ENCODE measurements around the gene AREL1.
A peak's percentile ranks its signal among the peaks of the same experiment; 100 is the strongest.
"Not testable (repeated sequence)": the region's sequence is repeated elsewhere in the genome, so short reads cannot be mapped to it uniquely, and the experiment has no call there.

AREL1 gene

GRCh38 chr14:74712499-74713394, at the start of gene AREL1, which contains the start of gene FCF1:
Gene AREL1 (minus strand): TSS chr14:74713080. CDS start chr14:74685615, 27,465 bp downstream.
Gene FCF1 (plus strand): TSS chr14:74713144. CDS start chr14:74713198, 54 bp downstream.
- DNase-seq = peak; percentile 64 to 71

DNA sequence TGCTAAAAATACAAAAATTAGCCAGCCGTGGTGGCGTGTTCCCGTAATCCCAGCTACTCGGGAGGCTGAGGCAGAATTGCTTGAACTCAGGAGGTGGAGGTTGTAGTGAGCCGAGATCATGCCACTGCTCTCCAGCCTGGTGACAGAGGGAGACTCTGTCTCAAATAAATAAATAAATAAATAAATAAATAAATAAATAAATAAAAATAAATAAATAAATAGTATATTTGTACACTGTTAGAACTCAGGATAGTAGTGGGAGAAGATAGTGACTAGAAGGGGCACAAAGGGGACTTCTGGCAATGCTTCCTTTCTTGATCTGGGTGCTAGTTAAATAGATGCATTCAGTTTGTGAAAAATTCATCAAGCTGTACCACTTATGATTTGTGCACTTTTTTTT, 45.6 kb upstream of the AREL1 start:
- not testable (repeated sequence) for DNase-seq

- DNase-seq = no peak
These were observed 43.4 kb upstream of the AREL1 start for GRCh38 chr14:74756326-74756725.

DNA sequence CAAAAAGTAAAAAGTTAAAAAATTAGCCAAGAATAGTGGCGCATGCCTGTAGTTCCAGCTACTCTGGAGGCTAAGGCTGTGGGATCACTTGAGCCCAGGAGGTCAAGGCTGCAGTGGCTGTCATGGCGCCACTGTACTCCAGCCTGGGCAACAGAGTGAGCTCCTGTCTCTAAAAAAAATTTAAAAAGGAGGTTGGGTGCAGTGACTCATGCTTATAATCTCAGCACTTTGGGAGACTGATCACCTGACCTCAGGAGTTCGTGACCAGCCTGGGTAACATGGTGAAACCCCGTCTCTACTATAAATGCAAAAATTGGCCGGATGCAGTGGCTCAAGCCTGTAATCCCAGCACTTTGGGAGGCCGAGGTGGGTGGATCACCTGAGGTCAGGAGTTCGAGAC, 42.0 kb upstream of the AREL1 start:
- no peak for DNase-seq

DNA sequence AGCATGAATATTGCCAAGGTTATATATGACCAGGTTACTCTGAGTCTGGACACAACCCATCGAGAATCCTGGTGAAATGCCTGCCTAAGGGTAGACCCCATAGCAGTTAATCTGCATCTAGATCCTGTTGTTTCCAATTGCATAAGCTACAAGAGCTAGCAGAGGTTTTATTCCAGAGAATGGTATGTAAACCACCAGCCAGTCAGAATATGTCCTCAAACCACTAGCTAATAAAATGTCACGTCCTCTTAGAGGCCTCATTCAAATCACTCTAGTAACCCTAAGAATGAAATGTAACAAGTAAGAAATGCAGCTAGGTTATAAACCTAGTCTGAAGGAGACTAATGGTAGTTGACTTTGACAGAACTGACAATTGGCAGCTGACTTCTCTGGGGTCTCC, 41.3 kb upstream of the AREL1 start:
- DNase-seq = no peak

DNA sequence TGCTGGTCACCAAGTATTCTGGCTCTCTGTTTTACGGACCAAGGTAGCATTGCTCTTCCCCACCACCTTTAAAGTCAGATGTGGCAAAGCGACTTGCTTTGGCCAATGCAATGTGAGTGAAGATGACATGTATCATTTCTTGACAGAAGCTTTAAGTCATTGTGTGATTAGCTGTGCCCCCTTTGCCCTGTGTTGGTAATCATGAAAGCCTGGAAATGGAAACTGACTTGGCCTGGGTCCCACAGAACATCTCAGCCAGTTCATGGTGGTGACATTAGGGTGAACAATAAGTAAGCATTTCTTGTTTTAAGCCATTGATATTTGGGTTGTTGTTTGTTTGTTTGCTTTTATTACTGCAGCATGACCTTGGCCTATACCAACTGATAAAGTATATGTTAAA, 34.4 kb upstream of the AREL1 start:
- DNase-seq = no peak

DNA sequence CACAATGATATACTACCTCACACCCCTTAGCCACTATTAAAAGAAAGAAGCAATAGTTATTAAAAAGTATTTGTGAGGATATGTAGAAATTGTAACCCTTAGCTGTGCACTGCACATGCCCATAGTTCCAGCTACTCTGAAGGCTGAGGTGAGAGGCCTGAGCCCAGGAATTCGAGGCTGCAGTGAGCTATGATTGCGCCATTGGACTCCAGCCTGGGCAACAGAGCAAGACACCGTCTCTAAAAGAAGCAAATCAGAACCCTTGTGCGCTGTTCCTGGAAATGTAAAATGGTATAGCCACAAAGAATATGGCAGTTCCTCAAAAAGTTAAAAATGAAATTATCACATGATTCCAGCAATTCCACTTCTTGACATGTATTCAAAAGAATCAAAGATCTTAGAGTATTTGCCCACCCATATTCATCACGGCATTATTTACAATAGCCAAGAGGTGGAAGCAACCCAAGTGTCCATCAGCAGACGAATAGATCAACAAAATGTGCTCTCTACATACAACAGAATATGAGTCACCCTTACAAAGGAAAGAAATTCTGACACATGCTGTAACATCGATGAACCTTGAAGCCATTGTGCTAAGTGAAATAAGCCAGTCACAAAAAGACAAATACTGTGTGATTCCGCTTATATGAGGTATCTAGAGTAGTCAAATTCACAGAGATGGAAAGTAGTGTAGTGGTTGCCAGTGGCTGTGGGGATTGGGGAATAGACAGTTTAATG, 26.6 kb upstream of the AREL1 start:
- DNase-seq = no peak

- no peak for DNase-seq
These were observed 25.0 kb upstream of the AREL1 start for GRCh38 chr14:74737753-74738325.

GRCh38 chr14:74735125-74735524, 22.2 kb upstream of the AREL1 start:
- DNase-seq = no peak

GRCh38 chr14:74733221-74733620, 20.3 kb upstream of the AREL1 start:
- no peak for DNase-seq

DNA sequence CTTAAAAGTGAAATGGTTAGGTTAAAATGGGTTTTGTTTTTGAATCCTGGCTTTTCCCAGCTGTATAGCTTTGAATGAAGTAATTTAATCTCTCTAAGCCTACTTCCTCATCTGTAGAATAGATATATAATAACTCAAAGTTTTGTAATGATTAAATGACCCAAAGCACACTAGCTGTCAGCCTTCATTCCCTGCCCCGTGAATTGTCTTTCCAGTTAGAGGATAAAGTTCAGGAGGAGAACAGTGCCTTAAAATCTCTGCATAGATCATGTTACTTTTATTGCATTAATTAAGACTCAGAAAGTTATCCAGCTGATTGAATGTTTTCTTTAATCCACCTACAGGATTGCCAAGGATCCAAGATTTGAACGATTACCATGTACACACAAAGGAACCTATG, 19.5 kb upstream of the AREL1 start:
- DNase-seq = no peak

GRCh38 chr14:74723134-74723533, 10.3 kb upstream of the AREL1 start:
- no peak for DNase-seq

GRCh38 chr14:74720526-74720925, 7.6 kb upstream of the AREL1 start:
- DNase-seq = no peak

GRCh38 chr14:74713395-74713735, 485 bp upstream of the AREL1 start:
- no peak for DNase-seq

DNA sequence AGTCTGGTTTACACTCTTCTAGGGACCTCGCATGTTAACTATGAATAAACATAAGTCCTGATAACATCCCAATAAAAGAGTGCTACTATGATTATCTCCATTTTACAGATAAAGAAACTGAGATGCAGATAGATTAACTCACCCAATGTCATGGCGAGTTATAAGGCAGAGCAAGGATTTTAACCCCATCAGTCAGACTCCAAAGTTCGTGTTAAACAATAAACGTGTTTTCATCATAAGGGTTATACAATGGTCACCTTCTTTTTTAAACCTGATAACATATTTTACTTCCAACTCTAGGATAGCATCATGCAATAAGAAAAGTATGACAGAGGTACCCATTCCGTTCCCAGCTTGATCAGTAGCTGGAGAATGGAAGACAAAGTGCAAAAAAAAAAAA, 1.2 kb downstream of the AREL1 start:
- DNase-seq = no peak

- DNase-seq = no peak
These were observed 2.4 kb downstream of the AREL1 start for GRCh38 chr14:74710480-74710879.

GRCh38 chr14:74705613-74706500, 7.0 kb downstream of the AREL1 start:
- DNase-seq = no peak

DNA sequence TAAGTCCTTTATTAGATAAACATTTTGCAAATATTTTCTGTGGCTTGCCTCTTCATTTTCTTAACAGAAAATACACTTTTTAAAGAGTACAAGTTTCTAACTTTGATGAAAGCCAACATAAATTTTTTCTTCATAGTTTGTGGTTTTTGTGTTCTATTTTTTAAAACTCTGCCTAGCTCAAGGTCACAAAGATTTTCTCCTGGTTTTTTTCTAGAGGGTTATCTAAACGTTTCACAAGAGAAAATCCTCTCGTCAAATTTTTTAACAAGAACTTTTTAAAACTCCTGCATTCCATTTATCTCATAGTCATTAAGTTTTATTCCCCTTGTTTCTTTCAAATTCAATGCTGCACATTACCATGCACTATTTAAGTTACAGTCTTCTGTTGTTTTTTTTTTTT, 8.2 kb downstream of the AREL1 start:
- DNase-seq = no peak

DNA sequence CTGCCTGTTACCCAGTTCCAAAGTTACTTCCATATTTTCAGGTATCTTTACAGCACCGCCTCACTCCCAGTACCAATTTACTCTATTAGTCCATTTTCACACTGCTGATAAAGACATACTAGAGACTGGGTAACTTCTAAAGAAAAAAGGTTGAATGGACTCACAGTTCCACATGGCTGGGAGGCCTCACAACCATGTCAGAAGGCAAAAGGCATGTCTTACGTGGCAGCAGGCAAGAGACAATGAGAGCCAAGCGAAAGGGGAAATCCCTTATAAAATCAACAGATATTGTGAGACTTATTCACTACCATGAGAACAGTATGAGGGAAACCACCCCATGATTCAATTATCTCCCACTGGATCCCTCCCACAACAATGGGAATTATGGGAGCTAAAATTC, 9.8 kb downstream of the AREL1 start:
- no peak for DNase-seq

DNA sequence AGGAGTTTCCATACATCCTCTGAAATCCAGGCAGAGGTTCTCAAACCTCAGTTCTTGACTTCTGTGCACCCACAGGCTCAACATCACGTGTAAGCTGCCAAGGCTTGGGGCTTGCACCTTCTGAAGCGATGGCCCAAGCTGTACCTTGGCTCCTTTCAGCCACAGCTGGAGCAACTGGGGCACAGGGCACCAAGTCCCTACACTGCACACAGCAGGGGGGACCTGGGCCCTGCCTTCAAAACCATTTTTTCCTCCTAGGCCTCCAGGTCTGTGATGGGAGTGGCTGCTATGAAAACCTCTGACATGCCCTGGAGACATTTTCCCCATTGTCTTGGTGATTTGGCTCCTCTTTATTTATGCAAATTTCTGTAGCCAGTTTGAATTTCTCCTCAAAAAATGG, 10.6 kb downstream of the AREL1 start:
- no peak for DNase-seq

DNA sequence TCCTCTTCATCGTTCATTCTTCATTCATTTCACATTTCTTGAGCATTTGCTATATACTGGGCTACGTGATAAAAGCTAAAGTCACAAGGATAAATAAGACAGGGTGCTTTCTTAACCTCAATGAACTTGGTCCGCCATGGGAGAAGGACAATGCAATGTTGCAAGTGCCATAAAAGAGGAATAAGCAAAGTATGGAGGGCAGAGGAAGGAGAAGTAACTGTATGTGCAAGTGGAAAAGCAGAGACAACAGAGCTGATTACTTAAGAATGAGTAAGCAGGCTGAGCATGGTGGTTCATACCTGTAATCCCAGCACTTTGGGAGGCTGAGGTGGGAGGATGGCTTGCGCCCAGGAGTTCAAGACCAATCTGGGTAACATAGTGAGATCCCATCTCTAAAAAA, 14.4 kb downstream of the AREL1 start:
- no peak for DNase-seq

DNA sequence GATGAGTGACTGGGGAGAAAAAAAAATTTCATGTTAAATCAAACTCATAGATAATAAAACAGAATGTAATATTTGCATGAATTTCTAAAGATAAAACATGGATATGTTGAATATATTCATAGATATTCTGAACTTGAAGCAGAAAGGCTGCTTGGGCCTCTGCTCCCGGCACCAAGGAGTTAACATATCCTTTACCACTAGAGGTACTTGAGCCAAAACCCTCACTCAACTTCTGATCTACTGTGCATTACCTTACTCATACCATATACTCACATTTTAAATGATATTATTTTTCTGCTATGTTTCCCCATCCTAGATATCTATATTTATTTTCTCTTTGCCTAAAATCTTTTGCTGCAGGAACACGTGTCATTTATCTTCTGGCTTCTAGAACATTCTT, 14.9 kb downstream of the AREL1 start:
- DNase-seq = no peak

- no peak for DNase-seq
These were observed 15.3 kb downstream of the AREL1 start for GRCh38 chr14:74697543-74697942.

All from stimulated activated CD4-positive, alpha-beta T cell treated with anti-CD3 and anti-CD28 coated beads, Interleukin-2, amount 100 ng/mL, for 48 hours (primary cell).